SK-N-MC (cell line): Measurements from ENCODE around the gene SEMA3D.

ENCODE experiments used
- EZH2 ChIP-seq: fragments of 200-600 bp; sonication (generic); IDR thresholded peaks from one replicate; pipeline ENCODE4 v1.6.1; 2017; ENCODE audit warnings: antibody characterized with exemption
- POLR2AphosphoS5 ChIP-seq: IDR thresholded peaks from 2 replicates; pipeline ENCODE4 v1.6.1; 2012; ENCODE audit warnings: mild to moderate bottlenecking, low read depth, low read length, borderline replicate concordance

GRCh38 chr7:84948634-84949033 lies 238.2 kb downstream of the SEMA3D start:
- TF ChIP-seq EZH2 (no peak), POLR2AphosphoS5 (no peak)
